ENCODE measurements around the gene KRTAP19-8.

The KRTAP19-8 gene

GRCh38 chr21:31008355-31008754, 29.9 kb downstream of the KRTAP19-8 start:
- Histone ChIP-seq H3K4me1 (ENCODE audit: low read length) (peaks cover 12% of the 10 kb centered on the region; the same call in 1 of the 2 replicates), H3K79me2 (ENCODE audit: low read length) (no peaks in the 10 kb centered on the region), H3K27ac (ENCODE audit: low read length) (no peak overlapping the region), H3K36me3 (replicated peaks; ENCODE audit: low read depth, low read length) (no peaks in the 10 kb centered on the region), H3K4me2 (ENCODE audit: low read length) (no peak overlapping the region), H3K4me3 (ENCODE audit: low read length) (no peak overlapping the region), H2AFZ (ENCODE audit: low read depth, low read length) (no peak overlapping the region), H3K9ac (ENCODE audit: low read length) (no peak overlapping the region), H4K20me1 (ENCODE audit: insufficient read depth, low read length) (no peaks in the 10 kb centered on the region), H3K27me3 (ENCODE audit: low read depth, low read length) (no peaks in the 10 kb centered on the region), H3K9me3 (ENCODE audit: insufficient read depth, low read length) (no peaks in the 10 kb centered on the region)
- TF ChIP-seq EZH2phosphoT487 (IDR thresholded peaks at IDR 0.05; ENCODE audit: low read depth) (no peak), CTCF (IDR thresholded peaks at IDR 0.05; ENCODE audit: low read depth, low read length) (no peak)

- H3K4me2 ChIP-seq (ENCODE audit: low read length), result no peak overlapping the region
- no peak overlapping the region for H2AFZ ChIP-seq (ENCODE audit: low read depth, low read length)
- H3K36me3 ChIP-seq (replicated peaks; ENCODE audit: low read depth, low read length), result no peaks in the 10 kb centered on the region
- no peak overlapping the region for H3K27ac ChIP-seq (ENCODE audit: low read length)
- TF ChIP-seq CTCF (IDR thresholded peaks at IDR 0.05; ENCODE audit: low read depth, low read length), result no peak
- H3K4me1 ChIP-seq (ENCODE audit: low read length), result no peaks in the 10 kb centered on the region
- no peak overlapping the region for H3K4me3 ChIP-seq (ENCODE audit: low read length)
- no peak overlapping the region for H3K9ac ChIP-seq (ENCODE audit: low read length)
- H3K79me2 ChIP-seq (ENCODE audit: low read length), result no peaks in the 10 kb centered on the region
- H3K27me3 ChIP-seq (ENCODE audit: low read depth, low read length), result no peaks in the 10 kb centered on the region
- H4K20me1 ChIP-seq (ENCODE audit: insufficient read depth, low read length), result no peaks in the 10 kb centered on the region
- no peaks in the 10 kb centered on the region for H3K9me3 ChIP-seq (ENCODE audit: insufficient read depth, low read length)
Measured at GRCh38 chr21:31005019-31005418, 33.3 kb downstream of the KRTAP19-8 start.

GRCh38 chr21:31003471-31003870, 34.8 kb downstream of the KRTAP19-8 start:
- Histone ChIP-seq H2AFZ (ENCODE audit: low read depth, low read length) (no peak overlapping the region), H3K4me1 (ENCODE audit: low read length) (no peaks in the 10 kb centered on the region), H3K27me3 (ENCODE audit: low read depth, low read length) (no peaks in the 10 kb centered on the region), H3K9me3 (ENCODE audit: insufficient read depth, low read length) (no peaks in the 10 kb centered on the region), H3K4me2 (ENCODE audit: low read length) (no peak overlapping the region), H4K20me1 (ENCODE audit: insufficient read depth, low read length) (no peaks in the 10 kb centered on the region), H3K79me2 (ENCODE audit: low read length) (no peaks in the 10 kb centered on the region), H3K27ac (ENCODE audit: low read length) (no peak overlapping the region), H3K9ac (ENCODE audit: low read length) (no peak overlapping the region), H3K36me3 (replicated peaks; ENCODE audit: low read depth, low read length) (no peaks in the 10 kb centered on the region), H3K4me3 (ENCODE audit: low read length) (no peak overlapping the region)
- TF ChIP-seq EZH2phosphoT487 (IDR thresholded peaks at IDR 0.05; ENCODE audit: low read depth) (no peak), CTCF (IDR thresholded peaks at IDR 0.05; ENCODE audit: low read depth, low read length) (no peak)

- H3K4me2 ChIP-seq (ENCODE audit: low read length), result no peak overlapping the region
- no peaks in the 10 kb centered on the region for H3K79me2 ChIP-seq (ENCODE audit: low read length)
- no peak overlapping the region for H2AFZ ChIP-seq (ENCODE audit: low read depth, low read length)
- no peak for TF ChIP-seq EZH2phosphoT487 (IDR thresholded peaks at IDR 0.05; ENCODE audit: low read depth)
- TF ChIP-seq CTCF (IDR thresholded peaks at IDR 0.05; ENCODE audit: low read depth, low read length), result no peak
- no peaks in the 10 kb centered on the region for H4K20me1 ChIP-seq (ENCODE audit: insufficient read depth, low read length)
- H3K27ac ChIP-seq (ENCODE audit: low read length), result no peak overlapping the region
- no peaks in the 10 kb centered on the region for H3K9me3 ChIP-seq (ENCODE audit: insufficient read depth, low read length)
- no peaks in the 10 kb centered on the region for H3K4me1 ChIP-seq (ENCODE audit: low read length)
- H3K36me3 ChIP-seq (replicated peaks; ENCODE audit: low read depth, low read length), result no peaks in the 10 kb centered on the region
- H3K4me3 ChIP-seq (ENCODE audit: low read length), result no peak overlapping the region
- no peak overlapping the region for H3K9ac ChIP-seq (ENCODE audit: low read length)
- H3K27me3 ChIP-seq (ENCODE audit: low read depth, low read length), result no peaks in the 10 kb centered on the region
Measured at GRCh38 chr21:30997541-30997940, 40.7 kb downstream of the KRTAP19-8 start.
